HG02884 (cell line): Measurements from ENCODE around the gene UPF3B.
A peak's percentile ranks its signal among the peaks of the same experiment; 100 is the strongest.
"Not testable (repeated sequence)": the region's sequence is repeated elsewhere in the genome, so short reads cannot be mapped to it uniquely, and the experiment has no call there.

Source experiments
- ATAC-seq: cut with Tn5 transposase; IDR thresholded peaks from one replicate; pipeline ENCODE4 v1.9.1; 2021; ENCODE audit warnings: mild to moderate bottlenecking, moderate library complexity; ENCODE audit not compliant: unreplicated experiment

UPF3B gene

DNA sequence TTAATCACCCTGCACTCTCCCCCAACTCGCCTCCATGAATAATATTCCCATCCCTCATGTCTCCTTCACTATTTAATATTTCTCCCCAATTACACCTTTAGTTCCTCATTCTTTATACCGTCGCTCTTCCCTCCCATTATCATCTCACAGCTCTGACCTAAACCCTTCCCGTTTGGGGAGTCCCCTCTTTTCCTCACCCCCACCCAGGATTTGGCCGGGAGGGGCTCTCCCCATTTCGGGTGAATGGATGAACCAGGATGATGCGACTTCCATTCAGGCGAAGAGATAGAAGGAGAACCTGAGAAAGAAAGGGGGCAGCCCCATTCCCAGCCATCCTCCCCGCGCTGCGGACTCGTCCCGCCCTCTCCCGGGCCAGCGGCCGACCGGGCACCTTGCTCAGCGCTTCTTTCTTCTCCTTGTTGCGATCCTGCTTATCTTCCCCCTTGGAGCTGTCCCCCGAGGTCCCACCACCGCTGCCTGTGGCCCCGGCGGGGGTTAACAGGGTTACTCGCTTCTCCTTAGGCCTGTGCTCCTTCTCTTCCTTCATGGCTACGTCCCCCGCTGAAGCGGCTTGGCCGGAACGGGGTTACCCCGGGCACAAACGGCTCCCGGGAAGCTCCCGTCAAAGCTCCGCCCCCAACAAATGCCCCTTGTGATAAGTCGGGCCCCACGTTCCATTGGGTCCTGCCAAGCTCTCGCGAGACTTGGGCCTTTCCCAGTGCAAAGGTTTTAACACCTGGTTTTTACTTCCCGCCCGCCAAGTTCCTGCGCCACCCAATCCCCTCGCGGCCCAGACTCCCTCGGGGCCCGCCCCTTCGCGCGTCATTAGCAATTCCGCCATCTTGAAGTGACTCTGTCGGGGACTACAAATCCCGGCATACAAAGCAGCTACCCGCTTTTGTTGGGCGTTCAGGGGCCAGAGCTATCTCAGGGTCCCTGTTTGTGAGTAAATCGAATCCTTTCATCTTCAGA is at the start of gene UPF3B:
UPF3B (minus strand) TSS at position 582 of the 972 bp plus-strand sequence; CDS start at position 547, 35 bp downstream.
- ATAC-seq: peak; percentile 96

GRCh38 chrX:119900976-119901375 is 48.2 kb upstream of the UPF3B start:
- ATAC-seq: no peak

GRCh38 chrX:119899125-119899524 is 46.4 kb upstream of the UPF3B start:
- no peak for ATAC-seq

DNA sequence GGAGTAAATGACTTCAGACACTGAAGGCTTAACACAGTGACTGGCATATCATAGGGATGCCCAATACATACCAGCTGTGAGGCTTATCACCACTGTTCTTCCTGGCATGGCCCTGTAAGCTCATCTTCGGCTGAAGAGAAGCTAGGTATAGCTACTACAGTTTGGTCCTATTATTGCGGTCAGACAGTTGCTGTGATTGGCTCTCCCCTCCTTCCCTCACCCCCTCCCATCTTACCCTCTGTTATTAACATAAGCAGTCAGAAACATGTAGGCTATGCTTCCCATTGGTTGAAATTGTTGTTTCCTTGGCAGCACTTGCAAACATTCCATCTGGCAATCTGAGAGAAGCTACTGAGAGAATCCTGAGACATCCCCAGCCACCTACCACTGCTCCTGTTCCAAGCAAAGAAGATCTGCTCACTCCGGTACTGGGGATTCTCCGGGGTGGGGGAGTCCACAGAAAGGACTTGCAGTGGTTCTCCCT is 43.1 kb upstream of the UPF3B start, which contains the start of gene AKAP14:
AKAP14 (plus strand) TSS at position 51 of the 484 bp plus-strand sequence. CDS start 7,331 bp downstream, outside the sequence.
- no peak for ATAC-seq

- ATAC-seq: not testable (repeated sequence)
Measured at GRCh38 chrX:119891961-119892692, 39.4 kb upstream of the UPF3B start.

DNA sequence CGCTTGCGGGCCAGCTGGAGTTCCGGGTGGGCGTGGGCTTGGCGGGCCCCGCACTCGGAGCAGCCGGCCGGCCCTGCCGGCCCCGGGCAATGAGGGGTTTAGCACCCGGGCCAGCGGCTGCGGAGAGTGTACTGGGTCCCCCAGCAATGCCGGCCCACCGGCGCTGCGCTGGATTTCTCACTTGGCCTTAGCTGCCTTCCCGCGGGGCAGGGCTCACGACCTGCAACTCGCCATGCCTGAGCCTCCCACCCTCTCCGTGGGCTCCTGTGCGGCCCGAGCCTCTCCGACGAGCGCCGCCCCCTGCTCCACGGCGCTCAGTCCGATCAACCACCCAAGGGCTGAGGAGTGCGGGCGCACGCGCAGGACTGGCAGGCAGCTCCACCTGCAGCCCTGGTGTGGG is 37.9 kb upstream of the UPF3B start:
- ATAC-seq: not testable (repeated sequence)

GRCh38 chrX:119887721-119888425 is 35.1 kb upstream of the UPF3B start:
- no peak for ATAC-seq

DNA sequence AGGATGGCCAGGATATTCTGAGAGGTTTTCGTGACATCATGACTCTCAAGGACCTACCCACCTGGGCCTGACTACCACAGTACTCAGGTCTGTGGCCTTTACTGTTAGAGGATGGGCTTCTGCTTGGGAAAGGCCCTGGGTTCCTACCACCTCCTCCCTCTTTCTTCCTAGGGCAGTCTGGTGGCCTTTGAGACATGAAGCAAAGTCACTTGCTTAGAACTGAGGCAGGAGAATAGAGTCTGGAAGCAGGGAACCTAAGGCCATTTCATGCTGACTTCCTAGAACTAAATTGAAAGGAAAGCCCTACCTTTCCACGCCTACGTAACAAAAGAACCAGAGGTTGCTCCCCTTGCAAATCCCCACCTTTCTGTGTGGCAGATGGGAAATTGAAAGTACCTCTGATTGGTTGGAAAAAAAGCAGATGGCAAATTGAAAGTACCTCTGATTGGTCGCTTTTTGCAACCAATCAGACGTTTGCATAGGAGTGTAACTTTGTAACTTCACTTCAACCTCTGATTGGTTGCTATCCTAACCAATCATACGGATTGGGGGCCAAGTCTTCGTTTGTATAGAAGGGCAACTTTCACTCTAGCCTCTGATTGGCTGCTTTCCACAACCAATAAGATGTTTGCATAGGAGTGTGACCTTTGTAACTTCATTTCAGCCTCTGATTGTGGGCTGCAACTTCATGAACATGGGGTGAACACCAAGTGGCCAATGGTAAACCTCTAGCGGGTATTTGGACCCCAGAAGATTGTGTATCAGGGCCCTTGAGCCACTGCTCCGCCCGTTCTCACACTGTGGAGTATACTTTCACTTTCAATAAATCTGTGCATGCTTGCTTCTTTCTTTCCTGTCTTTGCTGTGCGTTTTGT is 33.0 kb upstream of the UPF3B start:
- ATAC-seq: no peak

- peak; percentile 81 for ATAC-seq
Measured at GRCh38 chrX:119880552-119881437, 28.0 kb upstream of the UPF3B start.

DNA sequence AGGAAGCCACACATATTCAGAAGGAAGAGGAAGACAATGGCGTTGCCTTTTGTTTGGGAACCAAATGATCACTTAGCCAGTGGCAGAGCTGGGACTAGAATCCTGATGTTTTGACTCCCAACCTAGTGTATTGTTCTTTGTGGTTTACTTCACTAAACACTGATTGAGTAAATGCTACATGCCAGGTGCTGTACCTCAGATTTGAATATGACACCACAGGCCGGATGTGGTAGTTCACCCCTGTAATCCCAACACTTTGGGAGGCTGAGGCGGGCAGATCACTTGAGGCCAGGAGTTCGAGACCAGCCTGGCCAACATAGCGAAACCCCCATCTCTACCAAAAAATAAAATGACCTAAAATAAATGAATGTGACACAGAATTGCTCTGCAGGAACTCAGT is 27.3 kb upstream of the UPF3B start:
- no peak for ATAC-seq

DNA sequence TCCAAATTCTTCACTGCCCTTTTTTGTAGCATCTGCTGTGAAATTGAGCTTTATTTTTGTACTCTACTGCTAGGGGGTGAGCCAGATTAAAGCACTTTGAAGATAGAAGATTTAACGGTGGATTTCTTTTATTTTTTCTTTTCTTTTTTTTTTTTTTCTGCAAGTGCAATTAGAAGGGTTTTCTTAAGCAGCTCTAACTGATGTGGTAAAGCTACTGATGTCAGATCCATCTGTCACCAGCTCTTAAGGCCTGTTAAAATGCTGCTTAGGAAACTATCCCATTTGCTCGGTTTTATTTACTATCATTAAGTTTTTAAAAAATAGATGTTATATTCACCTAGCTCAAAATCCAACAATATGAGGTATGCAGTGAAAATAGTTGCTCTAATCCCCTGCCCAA is 26.0 kb upstream of the UPF3B start:
- no peak for ATAC-seq

DNA sequence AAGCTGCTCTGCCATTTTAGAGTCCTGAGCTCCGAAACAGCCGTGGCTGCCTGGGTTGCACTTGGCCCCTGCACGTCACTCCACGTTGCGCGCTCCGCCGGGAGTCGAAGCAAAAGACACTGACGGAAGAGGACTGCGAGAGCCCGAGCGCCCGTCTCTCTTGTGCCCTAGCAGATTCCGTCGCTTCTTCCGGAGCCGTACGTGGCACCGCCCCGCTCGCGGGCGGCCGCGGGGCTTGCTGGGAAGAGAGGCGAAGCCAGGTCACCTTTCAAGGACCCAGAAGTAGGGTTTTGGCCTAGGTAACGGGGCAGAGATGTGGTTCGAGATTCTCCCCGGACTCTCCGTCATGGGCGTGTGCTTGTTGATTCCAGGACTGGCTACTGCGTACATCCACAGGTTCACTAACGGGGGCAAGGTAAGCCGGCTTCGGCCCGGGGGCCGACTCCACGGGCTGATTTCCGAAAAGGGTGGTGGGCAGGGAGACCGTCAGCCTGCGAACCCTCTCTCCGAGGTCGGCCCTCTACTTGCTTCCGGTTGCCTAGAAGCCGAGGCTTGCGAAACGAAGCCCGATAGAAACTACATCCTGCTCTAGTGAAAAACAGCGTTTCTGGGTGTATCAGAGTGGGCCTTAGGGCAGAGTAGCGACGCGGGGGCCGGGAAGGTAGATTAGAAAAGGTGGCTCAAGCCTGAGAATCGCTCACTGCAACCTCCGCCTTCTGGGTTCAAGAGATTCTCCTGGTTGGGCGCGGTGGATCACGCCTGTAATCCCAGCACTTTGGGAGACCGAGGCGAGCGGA is 19.0 kb upstream of the UPF3B start, which contains the start of the genes NDUFA1 and RNF113A:
NDUFA1 (plus strand) TSS at position 234 of the 797 bp plus-strand sequence; CDS start at position 314, 80 bp downstream.
RNF113A (minus strand) TSS at position 135 of the 797 bp plus-strand sequence; CDS start at position 15, 120 bp downstream.
- ATAC-seq: peak; percentile 94

GRCh38 chrX:119871245-119871598 is 18.5 kb upstream of the UPF3B start:
- peak; percentile 37 for ATAC-seq

DNA sequence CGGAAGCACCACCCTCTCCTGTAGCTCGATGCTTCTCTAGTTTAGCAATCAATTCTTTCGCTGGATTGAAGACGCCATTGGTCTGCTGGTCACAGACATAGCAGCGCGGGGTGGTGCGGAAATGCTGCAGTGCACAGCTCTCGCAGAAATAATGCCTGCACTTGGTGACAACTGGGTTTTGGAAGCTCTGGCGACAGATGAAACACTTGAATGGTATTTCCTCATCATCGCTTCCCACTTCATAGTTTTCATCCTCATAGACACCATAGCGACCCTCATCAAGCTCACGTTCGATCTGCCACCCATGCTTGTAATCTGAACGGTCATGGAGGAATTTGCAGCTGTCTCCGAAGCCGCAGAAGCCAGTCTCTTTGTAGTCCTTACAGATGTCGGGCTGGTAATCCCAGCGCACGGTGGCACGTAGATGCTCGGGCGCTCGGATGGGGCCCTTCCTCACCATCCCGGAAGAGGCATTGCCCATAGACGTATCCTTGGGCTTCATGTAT is 17.9 kb upstream of the UPF3B start:
- ATAC-seq: no peak

GRCh38 chrX:119853444-119853843 is 681 bp upstream of the UPF3B start:
- ATAC-seq: no peak

- no peak for ATAC-seq
Measured at GRCh38 chrX:119833905-119834304, 18.9 kb downstream of the UPF3B start.

DNA sequence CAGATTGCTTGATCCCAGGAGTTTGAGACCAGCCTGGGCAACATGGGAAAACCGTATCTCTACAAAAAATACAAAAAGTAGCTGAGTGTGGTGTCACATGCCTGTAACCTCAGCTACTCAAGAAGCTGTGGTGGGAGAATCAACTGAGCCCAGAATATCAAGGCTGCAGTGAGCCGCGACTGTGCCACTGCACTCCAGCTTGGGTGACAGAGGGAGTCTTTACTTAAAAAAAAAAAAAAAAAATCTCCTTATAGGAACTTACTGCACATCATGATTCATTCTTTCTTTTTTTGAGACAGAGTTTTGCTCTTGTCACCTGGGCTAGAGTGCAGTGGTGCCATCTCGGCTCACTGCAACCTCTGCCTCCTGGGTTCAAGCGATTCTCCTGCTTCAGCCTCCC is 24.3 kb downstream of the UPF3B start:
- ATAC-seq: no peak
